Measurements from ENCODE around the gene SLC7A7.
A peak's percentile ranks its signal among the peaks of the same experiment; 100 is the strongest.
"Not testable (repeated sequence)": the region's sequence is repeated elsewhere in the genome, so short reads cannot be mapped to it uniquely, and the experiment has no call there.

The SLC7A7 gene

GRCh38 chr14:22843123-22843925, 28.1 kb upstream of the SLC7A7 start:
- peak; percentile 9 for DNase-seq (ENCODE audit: low spot score)

- DNase-seq (ENCODE audit: low spot score), result peak; percentile 18
These were observed 27.2 kb upstream of the SLC7A7 start for GRCh38 chr14:22842211-22843122.

GRCh38 chr14:22841769-22842168, 26.5 kb upstream of the SLC7A7 start:
- peak; percentile 8 for DNase-seq (ENCODE audit: low spot score)

- DNase-seq (ENCODE audit: low spot score), result no peak
These were observed 26.1 kb upstream of the SLC7A7 start for GRCh38 chr14:22841311-22841710.

GRCh38 chr14:22839159-22839779, 24.0 kb upstream of the SLC7A7 start:
- DNase-seq (ENCODE audit: low spot score), result no peak

GRCh38 chr14:22838631-22839041, 23.4 kb upstream of the SLC7A7 start:
- no peak for DNase-seq (ENCODE audit: low spot score)

GRCh38 chr14:22837750-22838538, 22.7 kb upstream of the SLC7A7 start:
- DNase-seq (ENCODE audit: low spot score), result no peak

- peak; percentile 36 for DNase-seq (ENCODE audit: low spot score)
These were observed 22.0 kb upstream of the SLC7A7 start for GRCh38 chr14:22837114-22837749.

- peak; percentile 45 for DNase-seq (ENCODE audit: low spot score)
These were observed 21.3 kb upstream of the SLC7A7 start, which contains the start of gene MMP14 for GRCh38 chr14:22836301-22837113. Gene MMP14, plus strand, starts transcription at chr14:22836585. Its CDS starts 233 bp downstream, at chr14:22836818.

- no peak for DNase-seq (ENCODE audit: low spot score)
These were observed 20.3 kb upstream of the SLC7A7 start for GRCh38 chr14:22835505-22835904.

- DNase-seq (ENCODE audit: low spot score), result no peak
These were observed 15.3 kb upstream of the SLC7A7 start for GRCh38 chr14:22830443-22831010.

GRCh38 chr14:22829661-22830442, 14.6 kb upstream of the SLC7A7 start, which contains the start of gene MRPL52:
Gene MRPL52, plus strand, starts transcription at chr14:22829887. Its CDS starts 26 bp downstream, at chr14:22829913.
- DNase-seq (ENCODE audit: low spot score), result peak; percentile 92

GRCh38 chr14:22829076-22829660, 13.9 kb upstream of the SLC7A7 start:
- DNase-seq (ENCODE audit: low spot score), result not testable (repeated sequence)

- DNase-seq (ENCODE audit: low spot score), result no peak
These were observed 9.6 kb upstream of the SLC7A7 start for GRCh38 chr14:22824711-22825359.

GRCh38 chr14:22822571-22823098, 7.4 kb upstream of the SLC7A7 start:
- DNase-seq (ENCODE audit: low spot score), result peak; percentile 88

GRCh38 chr14:22822016-22822570, 6.9 kb upstream of the SLC7A7 start:
- DNase-seq (ENCODE audit: low spot score), result no peak

All from D341Med (cell line).